HCT116 (cell line): ENCODE results near the gene PRDM2. TPM values are rescaled to one million over a fixed set of nuclear protein-coding genes. Genes with fewer than 3 reads are reported as not detected.

ENCODE experiments used
- ATAC-seq: fragments of 200-7000 bp; cut with Tn5 transposase; 2 replicates; pipeline ENCODE4 v1.9.1; 2020; ENCODE audit warnings: mild to moderate bottlenecking, moderate library complexity
- BruUV-seq: library from RNA; stranded (reverse); fragments of 400-500 nt; replicated peaks from 2 replicates; lab custom pipeline; 2021; lab: Mats Ljungman, UMichigan
- CTCF ChIA-PET: fragments of 300-600 bp; sonication (Branson Sonifier 250); formaldehyde crosslinking; loops from one replicate; lab custom pipeline; 2021; ENCODE audit warnings: antibody characterized with exemption; lab: Charles Lee
- POLR2A ChIA-PET: fragments of 300-600, 350-600 bp; sonication (Branson Sonifier 250); formaldehyde crosslinking; loops from one replicate; lab custom pipeline; 2021; ENCODE audit warnings: antibody characterized with exemption; lab: Charles Lee
- RAD21 ChIA-PET, 2 experiments: fragments of 300-600 bp; sonication (Branson Sonifier 250); formaldehyde crosslinking; loops; one replicate each; lab custom pipeline; 2023; ENCODE audit warnings: low total read pairs in 2 of 2; ENCODE audit not compliant: uncharacterized antibody in 2 of 2, unreplicated experiment in 2 of 2, low non-redundant PET in 1 of 2; lab: Charles Lee
- DNase-seq: peaks from one replicate; pipeline ENCODE4 v3.0.0-alpha.2; 2010; ENCODE audit warnings: low read depth, low spot score
- H2AFZ ChIP-seq: fragments of 200-600 bp; shearing (Covaris generic), sonication (generic); 2 replicates; pipeline ENCODE4 v1.6.1; 2017; ENCODE audit warnings: low read depth, mixed run types, mixed read lengths, antibody characterized with exemption, low read length; ENCODE audit not compliant: poor library complexity, severe bottlenecking
- H3K27ac ChIP-seq: 2 replicates; pipeline ENCODE4 v1.5.1; 2012; ENCODE audit warnings: low read depth, low read length
- H3K27me3 ChIP-seq: fragments of 200-600 bp; sonication (generic); 2 replicates; pipeline ENCODE4 v1.6.1; 2016; ENCODE audit warnings: mixed run types, low read length, mixed read lengths; ENCODE audit not compliant: insufficient read depth
- H3K36me3 ChIP-seq, 2 experiments: fragments of 200-500 bp in 1 of 2; fragments of 200-600 bp in 1 of 2; sonication (Bioruptor generic) in 1 of 2; sonication (generic) in 1 of 2; 2 replicates each; pipeline versions ENCODE4 v1.5.1 to v1.6.1; 2014 to 2016; ENCODE audit warnings: low read length in 2 of 2, inconsistent platforms in 1 of 2, mixed read lengths in 1 of 2, mixed run types in 1 of 2; ENCODE audit not compliant: insufficient read depth in 2 of 2, control insufficient read depth in 1 of 2
- H3K4me1 ChIP-seq, 2 experiments: fragments of 200-600 bp in 1 of 2; sonication (generic) in 1 of 2; 2 replicates each; pipeline versions ENCODE4 v1.5.1 to v1.6.1; 2012 to 2017; ENCODE audit warnings: low read length in 2 of 2, inconsistent platforms in 1 of 2, mild to moderate bottlenecking in 1 of 2, mixed read lengths in 1 of 2, mixed run types in 1 of 2, moderate library complexity in 1 of 2; ENCODE audit not compliant: insufficient read depth in 2 of 2, control insufficient read depth in 1 of 2
- H3K4me2 ChIP-seq: fragments of 200-600 bp; sonication (generic); 2 replicates; pipeline ENCODE4 v1.6.1; 2017; ENCODE audit warnings: mixed run types, low read length, mixed read lengths
- H3K4me3 ChIP-seq, 2 experiments: fragments of 200-600 bp in 1 of 2; sonication (generic) in 1 of 2; replicated peaks in 1 of 2; 2 replicates each; pipeline ENCODE4 v1.5.1; 2011 to 2016; ENCODE audit warnings: low read length in 2 of 2, control low read depth in 1 of 2, low read depth in 1 of 2, mild to moderate bottlenecking in 1 of 2, mixed read lengths in 1 of 2, mixed run types in 1 of 2
- H3K79me2 ChIP-seq: fragments of 200-600 bp; sonication (generic); 2 replicates; pipeline ENCODE4 v1.6.1; 2017; ENCODE audit warnings: mild to moderate bottlenecking, mixed run types, low read length, moderate library complexity, mixed read lengths; ENCODE audit not compliant: insufficient read depth
- H3K9ac ChIP-seq: fragments of 200-600 bp; sonication (generic); 2 replicates; pipeline ENCODE4 v1.6.1; 2016; ENCODE audit warnings: low read length, mixed read lengths
- H3K9me2 ChIP-seq: fragments of 200-600 bp; sonication (generic), shearing (Covaris generic); 2 replicates; pipeline ENCODE4 v1.6.1; 2017; ENCODE audit warnings: mixed run types, mild to moderate bottlenecking, moderate library complexity; ENCODE audit not compliant: insufficient read depth
- H3K9me3 ChIP-seq, 2 experiments: fragments of 200-500 bp in 1 of 2; fragments of 200-600 bp in 1 of 2; sonication (Bioruptor generic) in 1 of 2; sonication (generic) in 1 of 2; 2 replicates each; pipeline ENCODE4 v1.6.1; 2014 to 2017; ENCODE audit warnings: low read length in 2 of 2, mixed read lengths in 2 of 2, inconsistent platforms in 1 of 2, low read depth in 1 of 2, mild to moderate bottlenecking in 1 of 2, mixed run types in 1 of 2, moderate library complexity in 1 of 2; ENCODE audit not compliant: control insufficient read depth in 1 of 2, insufficient read depth in 1 of 2
- H4K20me1 ChIP-seq: fragments of 200-600 bp; sonication (generic), shearing (Covaris generic); 2 replicates; pipeline ENCODE4 v1.6.1; 2017; ENCODE audit warnings: mixed run types, mild to moderate bottlenecking, moderate library complexity; ENCODE audit not compliant: insufficient read depth
- ATF3 ChIP-seq: IDR thresholded peaks from 2 replicates; pipeline ENCODE4 v1.6.1; 2012
- CBX3 ChIP-seq: IDR thresholded peaks from 2 replicates; pipeline ENCODE4 v1.6.1; 2012; ENCODE audit warnings: low read depth
- CEBPB ChIP-seq: IDR thresholded peaks from 2 replicates; pipeline ENCODE4 v1.6.1; 2012; ENCODE audit warnings: low read depth
- CTCF ChIP-seq, 3 experiments: fragments of 200-600 bp in 1 of 3; sonication (generic) in 1 of 3; IDR thresholded peaks in 2 of 3; conservative IDR thresholded peaks in 1 of 3; 2 replicates each; pipeline ENCODE4 v1.5.1; 2012 to 2017; ENCODE audit warnings: low read depth in 2 of 3, low read length in 2 of 3, antibody characterized with exemption in 1 of 3, borderline replicate concordance in 1 of 3, control low read depth in 1 of 3, mild to moderate bottlenecking in 1 of 3, mixed read lengths in 1 of 3, mixed run types in 1 of 3, moderate library complexity in 1 of 3; ENCODE audit not compliant: insufficient read depth in 1 of 3
- ELF1 ChIP-seq: IDR thresholded peaks from 2 replicates; pipeline ENCODE4 v1.6.1; 2012; ENCODE audit warnings: low read depth, borderline replicate concordance
- JUND ChIP-seq: IDR thresholded peaks from 2 replicates; pipeline ENCODE4 v1.6.1; 2012
- POLR2AphosphoS5 ChIP-seq: IDR thresholded peaks from 2 replicates; pipeline ENCODE4 v1.6.1; 2011; ENCODE audit warnings: mild to moderate bottlenecking, low read depth, low read length, moderate library complexity
- RAD21 ChIP-seq: IDR thresholded peaks from 2 replicates; pipeline ENCODE4 v1.6.1; 2012; ENCODE audit warnings: low read depth, mild to moderate bottlenecking
- SIN3A ChIP-seq: IDR thresholded peaks from 2 replicates; pipeline ENCODE4 v1.6.1; 2012; ENCODE audit warnings: low read depth
- SP1 ChIP-seq: IDR thresholded peaks from 2 replicates; pipeline ENCODE4 v1.6.1; 2012; ENCODE audit warnings: low read depth
- SRF ChIP-seq: IDR thresholded peaks from 2 replicates; pipeline ENCODE4 v1.6.1; 2012; ENCODE audit warnings: low read depth
- ZFX ChIP-seq: fragments of 450-650 bp; IDR thresholded peaks from 2 replicates; pipeline ENCODE4 v1.6.1; 2017
- intact Hi-C: fragments of 100-400 bp; cut with micrococcal nuclease; formaldehyde crosslinking; loops from 2 replicates; pipeline ENCODE4 v1.10.0; 2022
- total RNA-seq: library from RNA; stranded (reverse); gene quantifications from one replicate; pipeline ENCODE4 v1.2.1, GENCODE V29; 2021; ENCODE audit not compliant: unreplicated experiment
- TF ChIP-seq, protein P1 (sequence below): IDR thresholded peaks from 2 replicates; pipeline ENCODE4 v1.6.1; 2011; ENCODE audit warnings: mild to moderate bottlenecking, low read length, moderate library complexity; ENCODE audit not compliant: insufficient replicate concordance; ENCODE audit errors: extremely low read depth
- TF ChIP-seq, protein P2 (sequence below): IDR thresholded peaks from 2 replicates; pipeline ENCODE4 v1.6.1; 2012

The PRDM2 gene
- total RNA-seq, 1 experiment from 2014 or later, result 17.3 TPM

DNA sequence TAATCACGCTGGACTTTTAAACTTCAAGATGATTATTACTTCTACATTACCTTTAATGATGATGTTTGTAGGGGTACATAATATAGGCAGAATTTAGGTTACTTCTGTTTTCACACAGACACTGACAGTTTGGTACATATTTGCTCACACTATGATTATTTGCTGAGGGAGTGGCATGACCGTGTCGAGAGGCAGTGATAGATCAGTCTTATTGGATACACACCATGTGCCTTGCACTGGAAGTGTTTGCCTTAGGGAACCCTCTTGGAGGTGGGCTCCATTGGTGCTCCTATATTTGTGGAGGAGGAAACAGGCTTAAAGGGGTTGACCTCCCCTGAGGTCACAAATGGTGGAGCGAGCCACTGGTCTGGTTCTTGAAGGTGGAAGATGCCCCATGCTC, 132.1 kb downstream of the PRDM2 start (continued):
- no peak for TF ChIP-seq CTCF (IDR thresholded peaks at IDR 0.05 in 2 of 3, conservative IDR thresholded peaks at IDR 0.05 in 1 of 3; ENCODE audit: borderline replicate concordance in 1 of 3, insufficient read depth in 1 of 3, low read depth in 2 of 3, low read length in 2 of 3)
- TF ChIP-seq SRF, result no peak
- TF ChIP-seq POLR2AphosphoS5, result no peak
- TF ChIP-seq CEBPB, result no peak
- TF ChIP-seq, protein P1, sequence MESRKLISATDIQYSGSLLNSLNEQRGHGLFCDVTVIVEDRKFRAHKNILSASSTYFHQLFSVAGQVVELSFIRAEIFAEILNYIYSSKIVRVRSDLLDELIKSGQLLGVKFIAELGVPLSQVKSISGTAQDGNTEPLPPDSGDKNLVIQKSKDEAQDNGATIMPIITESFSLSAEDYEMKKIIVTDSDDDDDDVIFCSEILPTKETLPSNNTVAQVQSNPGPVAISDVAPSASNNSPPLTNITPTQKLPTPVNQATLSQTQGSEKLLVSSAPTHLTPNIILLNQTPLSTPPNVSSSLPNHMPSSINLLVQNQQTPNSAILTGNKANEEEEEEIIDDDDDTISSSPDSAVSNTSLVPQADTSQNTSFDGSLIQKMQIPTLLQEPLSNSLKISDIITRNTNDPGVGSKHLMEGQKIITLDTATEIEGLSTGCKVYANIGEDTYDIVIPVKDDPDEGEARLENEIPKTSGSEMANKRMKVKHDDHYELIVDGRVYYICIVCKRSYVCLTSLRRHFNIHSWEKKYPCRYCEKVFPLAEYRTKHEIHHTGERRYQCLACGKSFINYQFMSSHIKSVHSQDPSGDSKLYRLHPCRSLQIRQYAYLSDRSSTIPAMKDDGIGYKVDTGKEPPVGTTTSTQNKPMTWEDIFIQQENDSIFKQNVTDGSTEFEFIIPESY, result no peak
- TF ChIP-seq, all 23 proteins: peak for 0

DNA sequence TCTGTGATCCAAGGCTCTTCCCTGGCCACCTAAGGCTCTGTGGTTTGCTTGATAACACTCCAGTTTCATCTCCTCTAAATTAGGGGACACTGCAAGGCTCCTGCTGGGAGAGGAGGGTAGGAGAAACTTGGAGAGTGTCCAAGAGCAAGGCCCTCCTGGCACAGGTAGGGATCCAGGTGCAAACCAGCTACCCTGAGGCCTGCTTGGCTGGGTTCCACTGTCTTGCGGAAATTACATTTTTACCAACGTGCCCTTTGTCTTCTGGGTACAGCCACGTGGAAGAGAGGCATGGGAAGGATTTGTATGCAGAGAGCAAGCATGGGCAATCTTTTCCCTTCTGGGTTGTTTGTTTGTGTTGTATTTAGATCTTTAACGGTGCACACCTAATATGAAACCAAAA, 132.5 kb downstream of the PRDM2 start:
- no peaks in the 10 kb centered on the region for H4K20me1 ChIP-seq
- no peak for TF ChIP-seq ELF1
- no peak for TF ChIP-seq ZFX
- TF ChIP-seq CTCF (IDR thresholded peaks at IDR 0.05 in 2 of 3, conservative IDR thresholded peaks at IDR 0.05 in 1 of 3; ENCODE audit: borderline replicate concordance in 1 of 3, insufficient read depth in 1 of 3, low read depth in 2 of 3, low read length in 2 of 3), result no peak
- TF ChIP-seq CEBPB, result no peak
- no peak for TF ChIP-seq ATF3
- no peak for TF ChIP-seq JUND
- no peak for TF ChIP-seq SP1
- no peak for TF ChIP-seq CBX3
- no peak for TF ChIP-seq RAD21
- no peak for TF ChIP-seq SIN3A
- TF ChIP-seq POLR2AphosphoS5, result no peak
- TF ChIP-seq, protein P2, sequence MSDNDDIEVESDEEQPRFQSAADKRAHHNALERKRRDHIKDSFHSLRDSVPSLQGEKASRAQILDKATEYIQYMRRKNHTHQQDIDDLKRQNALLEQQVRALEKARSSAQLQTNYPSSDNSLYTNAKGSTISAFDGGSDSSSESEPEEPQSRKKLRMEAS, result no peak
- TF ChIP-seq, all 23 proteins: peak for 0
- no TSS peak for BruUV-seq
- Histone ChIP-seq H3K27ac (no peak overlapping the region), H3K9me2 (no peaks in the 10 kb centered on the region), H3K36me3 (no peaks in the 10 kb centered on the region), H3K79me2 (no peaks in the 10 kb centered on the region), H3K4me1 (peaks cover 5 to 13% of the 10 kb centered on the region in 2 experiments; a peak in 2 of 4 replicates), H2AFZ (no peak overlapping the region), H3K4me3 (no peak overlapping the region), H3K9ac (no peak overlapping the region), H3K4me2 (no peak overlapping the region), H3K27me3 (no peaks in the 10 kb centered on the region), H3K9me3 (no peaks in the 10 kb centered on the region)
- RAD21 ChIA-PET, result no interaction called here
- no peak for ATAC-seq
- intact Hi-C loops, result no loop called here
- POLR2A ChIA-PET, result no interaction called here
- DNase-seq, result no peak
- CTCF ChIA-PET, result no interaction called here
